Transverse colon (tissue), 4 donors: ENCODE measurements around the gene CATSPERE. TPM values are rescaled to one million over a fixed set of nuclear protein-coding genes. Genes with fewer than 3 reads are reported as not detected.
"Not testable (repeated sequence)": the region's sequence is repeated elsewhere in the genome, so short reads cannot be mapped to it uniquely, and the experiment has no call there.

ENCODE experiments used
- DNase-seq: peaks from one replicate; pipeline ENCODE4 v3.0.0-alpha.2; 2019
- H3K27ac ChIP-seq, 4 donors: fragments of 200-600 bp; sonication (generic); 2 replicates each; pipeline ENCODE4 v1.5.1; 2016 to 2018; ENCODE audit warnings: inconsistent platforms in 4 of 4
- H3K27me3 ChIP-seq: fragments of 200-600 bp; sonication (generic); 2 replicates; pipeline ENCODE4 v1.5.1; 2017; ENCODE audit warnings: inconsistent platforms
- H3K36me3 ChIP-seq, 4 donors: fragments of 200-600 bp; sonication (generic); 2 replicates each; pipeline ENCODE4 v1.5.1; 2017 to 2019; ENCODE audit warnings: inconsistent platforms in 4 of 4
- H3K4me1 ChIP-seq, 4 donors: fragments of 200-600 bp; sonication (generic); 2 replicates each; pipeline ENCODE4 v1.5.1; 2017 to 2020; ENCODE audit warnings: inconsistent platforms in 4 of 4
- H3K4me3 ChIP-seq, 4 donors: fragments of 200-600 bp; sonication (generic); 1 replicate in 1 of 4; 2 replicates in 3 of 4; pipeline versions ENCODE4 v1.5.1 to v1.6.1; 2017 to 2019; ENCODE audit warnings: inconsistent platforms in 4 of 4
- H3K9me3 ChIP-seq, 2 donors: fragments of 200-600 bp; sonication (generic); 2 replicates each; pipeline ENCODE4 v1.5.1; 2017 to 2019; ENCODE audit warnings: inconsistent platforms in 2 of 2
- EP300 ChIP-seq: sonication (generic); formaldehyde crosslinking; IDR thresholded peaks from one replicate; pipeline ENCODE4 v1.6.1; 2017; ENCODE audit warnings: antibody characterized with exemption, low read depth
- POLR2A ChIP-seq: fragments of 450-650 bp; IDR thresholded peaks from one replicate; pipeline ENCODE4 v1.6.1; 2016; ENCODE audit warnings: antibody characterized with exemption, mild to moderate bottlenecking, moderate library complexity
- POLR2AphosphoS5 ChIP-seq, 3 donors: sonication (generic); formaldehyde crosslinking; IDR thresholded peaks; one replicate each; pipeline ENCODE4 v1.6.1; 2016; ENCODE audit warnings: antibody characterized with exemption in 3 of 3
- WGBS, 2 donors: methylation state at CpG; one replicate each; pipeline ENCODE4 v1.1.5; 2018; ENCODE audit warnings: low coverage in 1 of 2; 5-methylcytosine and 5-hydroxymethylcytosine counted together
- in situ Hi-C, 4 donors: fragments of 200-750 bp; cut with MboI; loops; one replicate each; pipeline versions ENCODE4 v1.15.0 to v1.15.1; 2017; ENCODE audit warnings: low sequenced_read_pairs in 3 of 4, low pct_ligation_motif_present in 1 of 4, low pct_unique_long_range_greater_than_20kb in 1 of 4
- intact Hi-C: fragments of 100-400 bp; cut with DNase I; formaldehyde crosslinking; loops from one replicate; pipeline ENCODE4 v1.15.1; 2023; ENCODE audit warnings: low total_unique reads
- total RNA-seq, 4 donors: library from RNA; depleted of rRNA; stranded (reverse); fragments of >200 nt; gene quantifications; one replicate each; pipeline ENCODE4 v1.1.0, GENCODE V29; 2016
- TF ChIP-seq, protein P1 (sequence below), 5 experiments: fragments of 200-600 bp in 3 of 5; fragments of 450-650 bp in 2 of 5; sonication (generic) in 3 of 5; IDR thresholded peaks; 1 replicate in 2 of 5; 2 replicates in 3 of 5; pipeline ENCODE4 v1.5.1; 2016 to 2017; ENCODE audit warnings: antibody characterized with exemption in 5 of 5, inconsistent platforms in 3 of 5, mild to moderate bottlenecking in 2 of 5, moderate library complexity in 1 of 5

CATSPERE gene
- total RNA-seq, 4 donors from 2014 or later, result 0.55 to 2.7 TPM; not detected in 2

DNA sequence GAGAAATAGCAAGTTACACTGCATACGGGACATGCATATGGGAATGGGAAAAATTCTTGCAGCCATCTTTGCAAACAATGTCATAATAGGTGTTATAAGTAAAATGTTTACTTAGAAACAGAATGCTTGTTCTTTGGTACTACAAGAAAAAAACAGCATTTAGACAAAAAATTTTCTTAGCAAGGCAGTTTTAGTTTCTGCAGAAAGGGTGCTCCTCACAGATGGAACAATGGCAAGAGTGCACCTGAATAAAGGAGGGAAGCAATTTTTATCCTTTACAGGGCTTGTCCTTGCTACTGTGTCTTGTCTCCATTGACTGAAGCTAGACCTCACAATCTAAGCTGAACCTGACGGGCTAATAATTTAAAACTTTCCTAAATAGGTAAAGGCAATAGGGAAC, 112.7 kb downstream of the CATSPERE start:
- Histone ChIP-seq H3K27me3 (no peaks in the 10 kb centered on the region), H3K27ac (no peak overlapping the region), H3K9me3 (peaks cover 46 to 52% of the 10 kb centered on the region in 2 donors), H3K4me3 (no peak overlapping the region), H3K4me1 (no peaks in the 10 kb centered on the region), H3K36me3 (no peaks in the 10 kb centered on the region)
- WGBS, 2 donors, result 93 to 94% methylated on average over 2 of the region's 2 CpGs
- no peak for DNase-seq
- TF ChIP-seq, protein P1, sequence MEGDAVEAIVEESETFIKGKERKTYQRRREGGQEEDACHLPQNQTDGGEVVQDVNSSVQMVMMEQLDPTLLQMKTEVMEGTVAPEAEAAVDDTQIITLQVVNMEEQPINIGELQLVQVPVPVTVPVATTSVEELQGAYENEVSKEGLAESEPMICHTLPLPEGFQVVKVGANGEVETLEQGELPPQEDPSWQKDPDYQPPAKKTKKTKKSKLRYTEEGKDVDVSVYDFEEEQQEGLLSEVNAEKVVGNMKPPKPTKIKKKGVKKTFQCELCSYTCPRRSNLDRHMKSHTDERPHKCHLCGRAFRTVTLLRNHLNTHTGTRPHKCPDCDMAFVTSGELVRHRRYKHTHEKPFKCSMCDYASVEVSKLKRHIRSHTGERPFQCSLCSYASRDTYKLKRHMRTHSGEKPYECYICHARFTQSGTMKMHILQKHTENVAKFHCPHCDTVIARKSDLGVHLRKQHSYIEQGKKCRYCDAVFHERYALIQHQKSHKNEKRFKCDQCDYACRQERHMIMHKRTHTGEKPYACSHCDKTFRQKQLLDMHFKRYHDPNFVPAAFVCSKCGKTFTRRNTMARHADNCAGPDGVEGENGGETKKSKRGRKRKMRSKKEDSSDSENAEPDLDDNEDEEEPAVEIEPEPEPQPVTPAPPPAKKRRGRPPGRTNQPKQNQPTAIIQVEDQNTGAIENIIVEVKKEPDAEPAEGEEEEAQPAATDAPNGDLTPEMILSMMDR (IDR thresholded peaks at IDR 0.05), result no peak
- no peak for TF ChIP-seq POLR2A
- TF ChIP-seq POLR2AphosphoS5 (IDR thresholded peaks at IDR 0.05), result no peak
- TF ChIP-seq EP300, result no peak
- in situ Hi-C loops (no loop called here), intact Hi-C loops (no loop called here)

DNA sequence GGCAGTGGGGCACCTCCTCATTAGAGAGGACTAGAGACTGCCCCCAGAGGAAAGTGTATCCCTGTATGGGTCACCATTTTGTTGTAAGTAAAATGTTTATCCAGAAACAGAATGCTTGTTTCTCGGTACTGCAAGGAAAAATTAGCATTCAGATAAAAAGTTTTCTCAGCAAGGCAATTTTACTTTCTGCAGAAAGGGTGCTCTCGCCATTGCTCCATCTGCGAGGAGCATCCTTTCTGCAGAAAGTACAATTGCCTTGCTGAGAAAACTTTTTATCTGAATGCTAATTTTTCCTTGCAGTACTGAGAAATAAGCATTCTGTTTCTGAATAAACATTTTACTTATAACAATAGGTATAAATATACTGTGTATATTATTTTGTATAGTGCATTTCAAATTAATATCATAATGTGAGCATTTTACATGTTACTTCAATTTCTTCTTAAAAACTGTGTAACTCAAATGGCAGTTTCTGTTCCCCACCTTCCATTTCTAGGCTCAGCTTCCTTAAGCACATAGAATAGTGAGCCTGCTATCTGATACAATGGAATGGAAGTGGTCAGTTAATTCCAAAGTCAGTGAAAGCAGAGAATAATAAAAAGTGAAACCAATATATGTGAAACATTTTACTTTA, 115.3 kb downstream of the CATSPERE start:
- Histone ChIP-seq H3K27me3 (no peaks in the 10 kb centered on the region), H3K36me3 (no peaks in the 10 kb centered on the region), H3K4me1 (no peaks in the 10 kb centered on the region), H3K4me3 (no peak overlapping the region), H3K9me3 (peaks cover 46 to 52% of the 10 kb centered on the region in 2 donors), H3K27ac (no peak overlapping the region)
- no peak for DNase-seq
- WGBS, 2 donors, result 90 to 95% methylated on average over 2 to 3 of the region's 3 CpGs
- no peak for TF ChIP-seq POLR2AphosphoS5 (IDR thresholded peaks at IDR 0.05)
- TF ChIP-seq POLR2A, result no peak
- TF ChIP-seq, protein P1 (IDR thresholded peaks at IDR 0.05), result no peak
- TF ChIP-seq EP300, result no peak
- intact Hi-C loops (no loop called here), in situ Hi-C loops (no loop called here)

DNA sequence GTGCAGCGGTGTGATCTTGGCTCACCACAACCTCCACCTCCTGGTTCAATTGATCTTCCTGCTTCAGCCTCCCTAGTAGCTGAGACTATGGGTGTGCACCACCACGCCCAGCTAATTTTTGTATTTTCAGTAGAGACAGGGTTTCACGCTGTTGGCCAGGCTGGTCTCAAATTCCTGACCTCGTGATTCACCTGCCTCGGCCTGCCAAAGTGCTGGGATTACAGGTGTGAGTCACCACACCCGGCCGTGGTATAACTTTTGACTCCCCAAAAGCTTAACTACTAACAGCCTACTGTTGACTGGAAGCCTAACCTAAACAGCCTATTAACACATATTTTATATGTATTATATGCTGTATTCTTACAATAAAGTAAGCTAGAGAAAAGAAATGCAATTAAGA, 117.1 kb downstream of the CATSPERE start:
- H3K27ac ChIP-seq, H3K4me3 ChIP-seq, H3K27me3 ChIP-seq, H3K36me3 ChIP-seq, DNase-seq, in situ Hi-C loops, H3K4me1 ChIP-seq, intact Hi-C loops: not testable (repeated sequence)
- peaks cover 43 to 51% of the 10 kb centered on the region in 2 donors for H3K9me3 ChIP-seq
- 83 to 100% methylated on average over 3 to 7 of the region's 7 CpGs for WGBS, 2 donors

DNA sequence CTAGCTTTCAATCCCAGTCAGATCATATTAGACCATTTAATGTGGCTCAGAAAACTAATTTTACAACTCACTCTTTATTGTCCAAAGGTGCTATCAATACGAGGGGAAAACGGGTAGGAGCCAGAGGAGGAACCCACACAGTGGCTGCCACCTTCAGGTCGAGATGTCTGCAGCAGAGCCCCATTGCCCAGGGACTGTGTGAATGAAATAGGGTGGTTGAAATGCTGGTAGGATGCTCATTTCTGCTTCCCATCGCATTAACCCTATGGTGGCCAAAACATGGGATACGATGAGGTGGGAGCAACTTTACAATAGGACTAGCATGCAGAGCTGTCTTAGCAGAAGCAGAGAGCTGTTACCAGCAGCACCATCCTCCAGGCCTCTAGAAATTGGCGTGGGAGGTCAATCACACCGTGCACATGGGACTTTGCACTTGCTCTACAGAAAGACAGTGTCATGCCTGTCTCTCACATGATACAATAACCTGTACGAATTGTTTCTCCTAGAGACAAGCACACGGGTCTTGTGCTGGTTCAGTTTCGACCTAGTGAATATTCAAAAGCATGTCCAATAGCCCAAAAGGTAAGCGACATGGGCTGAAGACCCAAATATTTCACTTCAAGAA, 122.4 kb downstream of the CATSPERE start:
- Histone ChIP-seq H3K4me1 (no peaks in the 10 kb centered on the region), H3K27ac (no peak overlapping the region), H3K27me3 (no peaks in the 10 kb centered on the region), H3K4me3 (no peak overlapping the region), H3K36me3 (no peaks in the 10 kb centered on the region), H3K9me3 (no peaks in the 10 kb centered on the region)
- DNase-seq, result no peak
- intact Hi-C loops (no loop called here), in situ Hi-C loops (no loop called here)
- TF ChIP-seq EP300 (no peak), POLR2A (no peak), POLR2AphosphoS5 (IDR thresholded peaks at IDR 0.05) (no peak)
- TF ChIP-seq, protein P1 (IDR thresholded peaks at IDR 0.05), result no peak
- 74 to 79% methylated on average over 8 to 11 of the region's 11 CpGs for WGBS, 2 donors
